Lung (tissue), 12 donors: ENCODE results near the gene ECE1. TPM values are rescaled to one million over a fixed set of nuclear protein-coding genes. Genes with fewer than 3 reads are reported as not detected.

Experiments
- ATAC-seq: fragments of 200-7000 bp; cut with Tn5 transposase; one replicate; pipeline ENCODE4 v1.9.1; 2020; ENCODE audit warnings: moderate number of reproducible peaks; ENCODE audit not compliant: insufficient read depth, low FRiP score
- DNase-seq, 3 donors: peaks; one replicate each; pipeline ENCODE4 v3.0.0-alpha.2; 2013 to 2017
- H3K27ac ChIP-seq, 2 donors: one replicate each; pipeline ENCODE4 v1.5.1; 2013; ENCODE audit warnings: mild to moderate bottlenecking in 2 of 2, moderate library complexity in 2 of 2, control low read depth in 1 of 2, inconsistent platforms in 1 of 2, low read depth in 1 of 2, low read length in 1 of 2
- H3K27me3 ChIP-seq, 3 donors: one replicate each; pipeline ENCODE4 v1.5.1; 2013; ENCODE audit warnings: low read length in 2 of 3; ENCODE audit not compliant: control insufficient read depth in 3 of 3, insufficient read depth in 3 of 3
- H3K36me3 ChIP-seq, 4 donors: one replicate each; pipeline ENCODE4 v1.5.1; 2013; ENCODE audit warnings: low read length in 4 of 4, mild to moderate bottlenecking in 1 of 4, moderate library complexity in 1 of 4; ENCODE audit not compliant: control insufficient read depth in 4 of 4, insufficient read depth in 4 of 4
- H3K4me1 ChIP-seq, 5 donors: one replicate each; pipeline ENCODE4 v1.5.1; 2013; ENCODE audit warnings: low read length in 5 of 5, mild to moderate bottlenecking in 2 of 5, moderate library complexity in 1 of 5; ENCODE audit not compliant: control insufficient read depth in 5 of 5, insufficient read depth in 5 of 5
- H3K4me3 ChIP-seq: one replicate; pipeline ENCODE4 v1.5.1; 2013; ENCODE audit warnings: mild to moderate bottlenecking, control low read depth, moderate library complexity
- H3K9ac ChIP-seq, 2 donors: one replicate each; pipeline ENCODE4 v1.5.1; 2013; ENCODE audit warnings: low read length in 2 of 2, control low read depth in 1 of 2; ENCODE audit not compliant: insufficient read depth in 1 of 2
- H3K9me3 ChIP-seq, 4 donors: one replicate each; pipeline ENCODE4 v1.5.1; 2013; ENCODE audit warnings: low read length in 3 of 4, mild to moderate bottlenecking in 1 of 4, moderate library complexity in 1 of 4; ENCODE audit not compliant: control insufficient read depth in 4 of 4, insufficient read depth in 3 of 4
- WGBS, 2 donors: extraction: QIAGEN DNeasy Blood & Tissue Kit; methylation state at CpG; one replicate each; pipeline ENCODE4 v1.1.7; 2013; 5-methylcytosine and 5-hydroxymethylcytosine counted together
- polyA plus RNA-seq, 2 donors: library from polyadenylated mRNA; stranded (reverse); fragments of 200-250 nt; gene quantifications; one replicate each; pipeline ENCODE4 v1.2.1, GENCODE V29; 2013
- total RNA-seq, 2 donors: library from RNA; depleted of rRNA in 1 of 2; stranded (reverse); fragments of >200 nt in 1 of 2; gene quantifications; one replicate each; pipeline ENCODE4 v1.2.1, GENCODE V29; 2014 to 2021
- TF ChIP-seq, protein P1 (sequence below): IDR thresholded peaks from 2 replicates; pipeline ENCODE4 v1.5.1; 2012; ENCODE audit warnings: mild to moderate bottlenecking; ENCODE audit errors: control extremely low read depth, extremely low read depth
- donor health status: control.
- donor health status: control.
- donor health status: Bipolar disorder and iron deficiency.
- donor health status: healthy.
- donor health status: DM: yes; HTN: yes; CAD: no.

Gene ECE1
- total and polyA plus RNA-seq, 4 donors = 55.7 to 129 (median 105) TPM

- Histone ChIP-seq H3K27ac (no peak overlapping the region), H3K9ac (no peak overlapping the region), H3K27me3 (no peaks in the 10 kb centered on the region), H3K4me1 (peaks cover 0 to 7% (median 0%) of the 10 kb centered on the region in 5 donors), H3K9me3 (no peaks in the 10 kb centered on the region), H3K4me3 (no peak overlapping the region), H3K36me3 (peaks cover 3 to 42% (median 12%) of the 10 kb centered on the region in 4 donors)
- ATAC-seq (no peak), DNase-seq (no peak)
- TF ChIP-seq, protein P1, sequence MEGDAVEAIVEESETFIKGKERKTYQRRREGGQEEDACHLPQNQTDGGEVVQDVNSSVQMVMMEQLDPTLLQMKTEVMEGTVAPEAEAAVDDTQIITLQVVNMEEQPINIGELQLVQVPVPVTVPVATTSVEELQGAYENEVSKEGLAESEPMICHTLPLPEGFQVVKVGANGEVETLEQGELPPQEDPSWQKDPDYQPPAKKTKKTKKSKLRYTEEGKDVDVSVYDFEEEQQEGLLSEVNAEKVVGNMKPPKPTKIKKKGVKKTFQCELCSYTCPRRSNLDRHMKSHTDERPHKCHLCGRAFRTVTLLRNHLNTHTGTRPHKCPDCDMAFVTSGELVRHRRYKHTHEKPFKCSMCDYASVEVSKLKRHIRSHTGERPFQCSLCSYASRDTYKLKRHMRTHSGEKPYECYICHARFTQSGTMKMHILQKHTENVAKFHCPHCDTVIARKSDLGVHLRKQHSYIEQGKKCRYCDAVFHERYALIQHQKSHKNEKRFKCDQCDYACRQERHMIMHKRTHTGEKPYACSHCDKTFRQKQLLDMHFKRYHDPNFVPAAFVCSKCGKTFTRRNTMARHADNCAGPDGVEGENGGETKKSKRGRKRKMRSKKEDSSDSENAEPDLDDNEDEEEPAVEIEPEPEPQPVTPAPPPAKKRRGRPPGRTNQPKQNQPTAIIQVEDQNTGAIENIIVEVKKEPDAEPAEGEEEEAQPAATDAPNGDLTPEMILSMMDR = no peak
- WGBS, 2 donors = 89 to 90% methylated on average over 14 of the region's 14 CpGs
Observed at GRCh38 chr1:21247892-21248715, 42.2 kb downstream of the ECE1 start.

GRCh38 chr1:21246905-21247642, 43.2 kb downstream of the ECE1 start:
- no peaks in the 10 kb centered on the region for H3K9me3 ChIP-seq
- H3K4me3 ChIP-seq = no peak overlapping the region
- no peak for ATAC-seq
- DNase-seq = no peak
- H3K27ac ChIP-seq = no peak overlapping the region
- TF ChIP-seq, protein P1 = no peak
- H3K36me3 ChIP-seq = peaks cover 3 to 37% (median 12%) of the 10 kb centered on the region in 4 donors
- 86 to 88% methylated on average over 20 of the region's 20 CpGs for WGBS, 2 donors
- no peaks in the 10 kb centered on the region for H3K27me3 ChIP-seq
- H3K4me1 ChIP-seq = peaks cover 0 to 3% (median 0%) of the 10 kb centered on the region in 5 donors
- H3K9ac ChIP-seq = no peak overlapping the region

GRCh38 chr1:21245688-21246229, 44.5 kb downstream of the ECE1 start:
- ATAC-seq (no peak), DNase-seq (no peak)
- Histone ChIP-seq H3K36me3 (peaks cover 3 to 43% (median 15%) of the 10 kb centered on the region in 4 donors), H3K9me3 (no peaks in the 10 kb centered on the region), H3K9ac (no peak overlapping the region), H3K4me1 (no peaks in the 10 kb centered on the region), H3K27ac (no peak overlapping the region), H3K27me3 (no peaks in the 10 kb centered on the region), H3K4me3 (no peak overlapping the region)
- TF ChIP-seq, protein P1 = no peak
- 96 to 97% methylated on average over 4 of the region's 4 CpGs for WGBS, 2 donors
